Measurements from ENCODE around the gene HPN. TPM values are rescaled to one million over a fixed set of nuclear protein-coding genes. Genes with fewer than 3 reads are reported as not detected.

The HPN gene
- total and polyA plus RNA-seq, 2 of the 13 experiments (the other 11 are each of a cell fraction or from before 2014, with no cell fraction given), result 46.7 to 261 TPM

GRCh38 chr19:35015270-35015953 is 26.1 kb upstream of the HPN start:
- POLR2A ChIA-PET, result no interaction called here
- Histone ChIP-seq H3K36me3 (replicated peaks in 1 of 2; ENCODE audit: control insufficient read depth in 1 of 2, insufficient read depth in 2 of 2, low read length in 2 of 2) (peaks cover 31 to 72% of the 10 kb centered on the region in 2 experiments), H2AFZ (ENCODE audit: low read length) (no peak overlapping the region), H3K4me3 (replicated peaks in 1 of 3; ENCODE audit: insufficient read depth in 1 of 3, low read depth in 2 of 3, low read length in 3 of 3) (no peak overlapping the region), H3K9ac (ENCODE audit: insufficient read depth, low read depth, low read length) (no peak overlapping the region), H4K20me1 (ENCODE audit: insufficient read depth, low read length) (peaks cover 13% of the 10 kb centered on the region; the same call in 1 of the 2 replicates), H3K27ac (ENCODE audit: extremely low read length, insufficient read depth, low read length) (no peak overlapping the region), H3K4me1 (ENCODE audit: insufficient read depth, low read length) (0 out of 2 replicates have a peak, but pooled peaks cover 9% of the 10 kb centered on the region), H3K9me3 (ENCODE audit: low read length) (no peaks in the 10 kb centered on the region), H3K4me2 (ENCODE audit: low read depth, low read length) (no peak overlapping the region), H3K79me2 (ENCODE audit: insufficient read depth, low read length) (no peaks in the 10 kb centered on the region), H3K27me3 (ENCODE audit: control insufficient read depth in 1 of 2, insufficient read depth in 2 of 2, low read length in 2 of 2) (no peaks in the 10 kb centered on the region)
- ATAC-seq, result no peak
- in situ Hi-C loops (cut with HindIII; ENCODE audit: extremely low pct_ligation_motif_present, low pct_unique_long_range_greater_than_20kb), result no loop called here
- peak; percentile 83 for TF ChIP-seq AGO2 (optimal IDR thresholded peaks at IDR 0.05; ENCODE audit: low read depth, low read length)
- no peak for TF ChIP-seq ZNF382 (CRISPR knock-in tag; IDR thresholded peaks at IDR 0.05; ENCODE audit: borderline replicate concordance)
- CTCF ChIA-PET (ENCODE audit: low intra/inter-chr PET ratio, low total read pairs), result interaction anchor here (1.5 kb wide), 1 partner anchor 42 kb away, joined by 4 read pairs; no protein-coding TSS in a partner anchor
- intact Hi-C loops (cut with micrococcal nuclease; ENCODE audit: unreplicated experiment), result no loop called here
- FAIRE-seq, result no peak
- BruUV-seq (replicated peaks), result no TSS peak
- WGBS (ENCODE audit: low lambda C conversion rate), result 95% methylated on average over 15 of the region's 16 CpGs
- DNase-seq (ENCODE audit: low spot score), result no peak

DNA sequence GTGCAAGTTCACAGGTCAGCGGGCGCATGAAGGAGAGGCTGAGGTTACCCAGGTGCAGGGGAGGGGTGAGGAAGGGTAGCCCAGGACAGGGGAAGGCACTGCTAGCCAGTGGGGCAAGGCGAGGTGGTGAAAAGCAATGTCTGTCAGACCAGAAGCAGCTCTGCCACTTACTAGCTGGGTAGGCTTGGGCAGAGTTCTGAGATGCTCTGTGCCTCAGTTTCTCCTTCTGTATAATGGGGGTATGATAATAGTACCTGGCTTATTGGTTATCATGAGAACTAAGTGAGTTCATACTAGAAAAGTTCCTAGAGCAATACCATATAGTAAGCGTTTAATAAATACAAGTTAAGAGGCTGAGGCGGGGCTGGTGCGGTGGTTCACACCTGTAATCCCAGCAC is 25.6 kb upstream of the HPN start:
- ATAC-seq (no peak), FAIRE-seq (no peak), DNase-seq (ENCODE audit: low spot score) (no peak)
- POLR2A ChIA-PET, result interaction anchor here (1.5 kb wide), 1 partner anchor 9 kb away, joined by 3 read pairs; no protein-coding TSS in a partner anchor
- CTCF ChIA-PET (ENCODE audit: low intra/inter-chr PET ratio, low total read pairs), result interaction anchor here (1.5 kb wide), 1 partner anchor 43 kb away, joined by 4 read pairs; no protein-coding TSS in a partner anchor
- TF ChIP-seq SATB2 (CRISPR knock-in tag; IDR thresholded peaks at IDR 0.05) (no peak), ZNF629 (CRISPR knock-in tag; conservative IDR thresholded peaks at IDR 0.05) (peak; percentile 54; the same call in 1 of the 2 replicates), AGO2 (optimal IDR thresholded peaks at IDR 0.05; ENCODE audit: low read depth, low read length) (peak; percentile 4), ZNF496 (CRISPR knock-in tag; IDR thresholded peaks at IDR 0.05; ENCODE audit: insufficient replicate concordance) (no peak)
- TF ChIP-seq, protein P1, sequence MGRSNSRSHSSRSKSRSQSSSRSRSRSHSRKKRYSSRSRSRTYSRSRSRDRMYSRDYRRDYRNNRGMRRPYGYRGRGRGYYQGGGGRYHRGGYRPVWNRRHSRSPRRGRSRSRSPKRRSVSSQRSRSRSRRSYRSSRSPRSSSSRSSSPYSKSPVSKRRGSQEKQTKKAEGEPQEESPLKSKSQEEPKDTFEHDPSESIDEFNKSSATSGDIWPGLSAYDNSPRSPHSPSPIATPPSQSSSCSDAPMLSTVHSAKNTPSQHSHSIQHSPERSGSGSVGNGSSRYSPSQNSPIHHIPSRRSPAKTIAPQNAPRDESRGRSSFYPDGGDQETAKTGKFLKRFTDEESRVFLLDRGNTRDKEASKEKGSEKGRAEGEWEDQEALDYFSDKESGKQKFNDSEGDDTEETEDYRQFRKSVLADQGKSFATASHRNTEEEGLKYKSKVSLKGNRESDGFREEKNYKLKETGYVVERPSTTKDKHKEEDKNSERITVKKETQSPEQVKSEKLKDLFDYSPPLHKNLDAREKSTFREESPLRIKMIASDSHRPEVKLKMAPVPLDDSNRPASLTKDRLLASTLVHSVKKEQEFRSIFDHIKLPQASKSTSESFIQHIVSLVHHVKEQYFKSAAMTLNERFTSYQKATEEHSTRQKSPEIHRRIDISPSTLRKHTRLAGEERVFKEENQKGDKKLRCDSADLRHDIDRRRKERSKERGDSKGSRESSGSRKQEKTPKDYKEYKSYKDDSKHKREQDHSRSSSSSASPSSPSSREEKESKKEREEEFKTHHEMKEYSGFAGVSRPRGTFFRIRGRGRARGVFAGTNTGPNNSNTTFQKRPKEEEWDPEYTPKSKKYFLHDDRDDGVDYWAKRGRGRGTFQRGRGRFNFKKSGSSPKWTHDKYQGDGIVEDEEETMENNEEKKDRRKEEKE (IDR thresholded peaks at IDR 0.05), result no peak
- Histone ChIP-seq H3K4me1 (ENCODE audit: insufficient read depth, low read length) (0 out of 2 replicates have a peak, but pooled peaks cover 9% of the 10 kb centered on the region), H3K9me3 (ENCODE audit: low read length) (no peaks in the 10 kb centered on the region), H3K4me3 (replicated peaks in 1 of 3; ENCODE audit: insufficient read depth in 1 of 3, low read depth in 2 of 3, low read length in 3 of 3) (no peak overlapping the region), H2AFZ (ENCODE audit: low read length) (no peak overlapping the region), H3K27ac (ENCODE audit: extremely low read length, insufficient read depth, low read length) (no peak overlapping the region), H3K79me2 (ENCODE audit: insufficient read depth, low read length) (no peaks in the 10 kb centered on the region), H3K4me2 (ENCODE audit: low read depth, low read length) (no peak overlapping the region), H3K9ac (ENCODE audit: insufficient read depth, low read depth, low read length) (no peak overlapping the region), H3K36me3 (replicated peaks in 1 of 2; ENCODE audit: control insufficient read depth in 1 of 2, insufficient read depth in 2 of 2, low read length in 2 of 2) (peaks cover 31 to 72% of the 10 kb centered on the region in 2 experiments), H3K27me3 (ENCODE audit: control insufficient read depth in 1 of 2, insufficient read depth in 2 of 2, low read length in 2 of 2) (no peaks in the 10 kb centered on the region), H4K20me1 (ENCODE audit: insufficient read depth, low read length) (peaks cover 11% of the 10 kb centered on the region; the same call in 1 of the 2 replicates)
- 98% methylated on average over 6 of the region's 6 CpGs for WGBS (ENCODE audit: low lambda C conversion rate)
- in situ Hi-C loops (cut with HindIII; ENCODE audit: extremely low pct_ligation_motif_present, low pct_unique_long_range_greater_than_20kb) (no loop called here), intact Hi-C loops (cut with micrococcal nuclease; ENCODE audit: unreplicated experiment) (no loop called here)
- BruUV-seq (replicated peaks), result no TSS peak
